Neural progenitor cell (in vitro differentiated cells): ENCODE measurements around the gene ETV1. TPM values are rescaled to one million over a fixed set of nuclear protein-coding genes. Genes with fewer than 3 reads are reported as not detected.

Experiments
- DNase-seq: peaks from one replicate; pipeline ENCODE4 v3.0.0-alpha.2; 2016; ENCODE audit warnings: low spot score
- H2AFZ ChIP-seq: fragments of 200-600 bp; sonication (generic); replicated peaks from 2 replicates; pipeline ENCODE4 v1.6.1; 2016; ENCODE audit warnings: antibody characterized with exemption
- H3F3A ChIP-seq: fragments of 200-600 bp; sonication (generic); 2 replicates; pipeline ENCODE4 v1.6.1; 2016; ENCODE audit warnings: antibody characterized with exemption, low read depth
- H3K27ac ChIP-seq: fragments of 200-600 bp; sonication (generic); 2 replicates; pipeline ENCODE4 v1.5.1; 2016; ENCODE audit warnings: mild to moderate bottlenecking
- H3K27me3 ChIP-seq: fragments of 200-600 bp; sonication (generic); 2 replicates; pipeline ENCODE4 v1.6.1; 2016; ENCODE audit warnings: mild to moderate bottlenecking, moderate library complexity
- H3K36me3 ChIP-seq: fragments of 200-600 bp; sonication (generic); 2 replicates; pipeline ENCODE4 v1.5.1; 2016
- H3K4me1 ChIP-seq: fragments of 200-600 bp; sonication (generic); 2 replicates; pipeline ENCODE4 v1.6.1; 2016; ENCODE audit warnings: mixed run types
- H3K4me2 ChIP-seq: fragments of 200-600 bp; sonication (generic); 2 replicates; pipeline ENCODE4 v1.6.1; 2016
- H3K4me3 ChIP-seq: fragments of 200-600 bp; sonication (generic); 2 replicates; pipeline ENCODE4 v1.5.1; 2016
- H3K79me2 ChIP-seq: fragments of 200-600 bp; sonication (generic); 2 replicates; pipeline ENCODE4 v1.6.1; 2016; ENCODE audit warnings: low read depth
- H3K9ac ChIP-seq: fragments of 200-600 bp; sonication (generic); 2 replicates; pipeline ENCODE4 v1.6.1; 2016
- H3K9me3 ChIP-seq: fragments of 200-600 bp; sonication (generic); 2 replicates; pipeline ENCODE4 v1.5.1; 2016; ENCODE audit warnings: low read depth
- H4K20me1 ChIP-seq: fragments of 200-600 bp; sonication (generic); 2 replicates; pipeline ENCODE4 v1.6.1; 2016; ENCODE audit warnings: low read depth
- H3K27ac Mint-ChIP-seq: 3 replicates; pipeline ENCODE4 v1.8.0; 2021; ENCODE audit warnings: mixed read lengths
- H3K27me3 Mint-ChIP-seq: 2 replicates; pipeline ENCODE4 v1.8.0; 2022; ENCODE audit warnings: low read depth, mild to moderate bottlenecking, inconsistent platforms, moderate library complexity, mixed read lengths; ENCODE audit not compliant: insufficient read depth
- H3K36me3 Mint-ChIP-seq: 3 replicates; pipeline ENCODE4 v1.8.0; 2021; ENCODE audit warnings: mixed read lengths
- H3K4me1 Mint-ChIP-seq: 3 replicates; pipeline ENCODE4 v1.8.0; 2021; ENCODE audit warnings: mixed read lengths
- H3K4me3 Mint-ChIP-seq: 3 replicates; pipeline ENCODE4 v1.8.0; 2021; ENCODE audit warnings: mild to moderate bottlenecking, moderate library complexity, mixed read lengths
- H3K9me3 Mint-ChIP-seq: 3 replicates; pipeline ENCODE4 v1.8.0; 2020; ENCODE audit warnings: mixed read lengths
- EZH2 ChIP-seq: fragments of 200-600 bp; sonication (generic); IDR thresholded peaks from 2 replicates; pipeline ENCODE4 v1.6.1; 2017; ENCODE audit warnings: antibody characterized with exemption, mild to moderate bottlenecking, moderate library complexity
- EZH2phosphoT487 ChIP-seq: fragments of 200-600 bp; sonication (generic); IDR thresholded peaks from 2 replicates; pipeline ENCODE4 v1.6.1; 2017; ENCODE audit warnings: antibody characterized with exemption
- total RNA-seq: library from RNA; depleted of rRNA; stranded (reverse); fragments of >200 nt; gene quantifications from 2 replicates; pipeline ENCODE4 v1.2.3, GENCODE V29; 2015; ENCODE audit warnings: low replicate concordance
- TF ChIP-seq, protein P1 (sequence below): fragments of 200-600 bp; sonication (generic); IDR thresholded peaks from 2 replicates; pipeline ENCODE4 v1.5.1; 2017; ENCODE audit warnings: antibody characterized with exemption, mild to moderate bottlenecking

The ETV1 gene
- total RNA-seq, 1 donor from 2014 or later = 36.8 TPM

DNA sequence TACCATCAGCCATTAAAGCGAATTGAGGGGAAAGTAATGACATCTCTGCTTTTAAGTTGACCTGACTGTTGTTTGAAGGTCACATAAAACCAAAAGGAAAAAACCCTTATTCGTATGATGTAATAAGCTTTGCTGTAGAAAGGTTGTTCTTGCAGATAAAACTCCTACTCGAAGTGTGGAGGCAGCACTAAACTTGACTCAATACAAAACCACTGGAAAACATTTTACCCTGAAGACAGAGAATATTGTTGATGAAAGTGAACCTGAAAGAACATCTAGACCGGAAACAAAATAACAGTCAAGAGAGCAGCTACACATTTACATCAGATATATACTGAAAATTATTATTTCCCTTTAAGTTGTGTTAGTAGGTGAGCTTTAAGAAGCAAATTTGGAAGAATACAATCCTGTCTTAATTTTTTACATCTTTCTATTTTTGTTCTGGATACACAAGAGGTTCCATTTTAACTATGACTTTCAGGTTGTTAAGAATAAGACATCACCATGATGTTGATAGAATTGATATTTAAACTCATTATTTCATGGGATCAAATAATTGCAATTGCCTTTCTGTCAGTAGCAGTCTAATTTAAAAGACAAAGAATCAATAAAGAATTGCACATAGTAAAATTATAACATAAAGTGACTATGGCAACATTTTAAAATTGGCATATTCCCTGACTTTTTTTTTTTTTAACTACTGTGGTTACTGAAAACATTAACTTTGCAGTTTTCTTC lies 6.4 kb downstream of the ETV1 start:
- H3K9me3 Mint-ChIP-seq = no peaks in the 10 kb centered on the region
- H3K4me1 ChIP-seq = peaks cover 60% of the 10 kb centered on the region
- no peak overlapping the region for H2AFZ ChIP-seq
- no peak overlapping the region for H3K4me3 ChIP-seq
- H3K9me3 ChIP-seq = no peaks in the 10 kb centered on the region
- no peaks in the 10 kb centered on the region for H3K27me3 ChIP-seq
- TF ChIP-seq, protein P1, sequence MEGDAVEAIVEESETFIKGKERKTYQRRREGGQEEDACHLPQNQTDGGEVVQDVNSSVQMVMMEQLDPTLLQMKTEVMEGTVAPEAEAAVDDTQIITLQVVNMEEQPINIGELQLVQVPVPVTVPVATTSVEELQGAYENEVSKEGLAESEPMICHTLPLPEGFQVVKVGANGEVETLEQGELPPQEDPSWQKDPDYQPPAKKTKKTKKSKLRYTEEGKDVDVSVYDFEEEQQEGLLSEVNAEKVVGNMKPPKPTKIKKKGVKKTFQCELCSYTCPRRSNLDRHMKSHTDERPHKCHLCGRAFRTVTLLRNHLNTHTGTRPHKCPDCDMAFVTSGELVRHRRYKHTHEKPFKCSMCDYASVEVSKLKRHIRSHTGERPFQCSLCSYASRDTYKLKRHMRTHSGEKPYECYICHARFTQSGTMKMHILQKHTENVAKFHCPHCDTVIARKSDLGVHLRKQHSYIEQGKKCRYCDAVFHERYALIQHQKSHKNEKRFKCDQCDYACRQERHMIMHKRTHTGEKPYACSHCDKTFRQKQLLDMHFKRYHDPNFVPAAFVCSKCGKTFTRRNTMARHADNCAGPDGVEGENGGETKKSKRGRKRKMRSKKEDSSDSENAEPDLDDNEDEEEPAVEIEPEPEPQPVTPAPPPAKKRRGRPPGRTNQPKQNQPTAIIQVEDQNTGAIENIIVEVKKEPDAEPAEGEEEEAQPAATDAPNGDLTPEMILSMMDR = no peak
- TF ChIP-seq EZH2phosphoT487 (no peak), EZH2 (no peak)
- no peak overlapping the region for H3K27ac ChIP-seq
- peaks cover 11% of the 10 kb centered on the region for H3F3A ChIP-seq
- peak overlapping the region; percentile 61 for H3K4me3 Mint-ChIP-seq
- no peak overlapping the region for H3K9ac ChIP-seq
- H3K4me1 Mint-ChIP-seq = peaks cover 66% of the 10 kb centered on the region
- peaks cover 3% of the 10 kb centered on the region for H3K36me3 ChIP-seq
- no peaks in the 10 kb centered on the region for H3K36me3 Mint-ChIP-seq
- no peaks in the 10 kb centered on the region for H4K20me1 ChIP-seq
- peaks cover 93% of the 10 kb centered on the region for H3K79me2 ChIP-seq
- H3K27me3 Mint-ChIP-seq = no peaks in the 10 kb centered on the region
- no peak for DNase-seq
- H3K4me2 ChIP-seq = no peak overlapping the region
- H3K27ac Mint-ChIP-seq = no peak overlapping the region

DNA sequence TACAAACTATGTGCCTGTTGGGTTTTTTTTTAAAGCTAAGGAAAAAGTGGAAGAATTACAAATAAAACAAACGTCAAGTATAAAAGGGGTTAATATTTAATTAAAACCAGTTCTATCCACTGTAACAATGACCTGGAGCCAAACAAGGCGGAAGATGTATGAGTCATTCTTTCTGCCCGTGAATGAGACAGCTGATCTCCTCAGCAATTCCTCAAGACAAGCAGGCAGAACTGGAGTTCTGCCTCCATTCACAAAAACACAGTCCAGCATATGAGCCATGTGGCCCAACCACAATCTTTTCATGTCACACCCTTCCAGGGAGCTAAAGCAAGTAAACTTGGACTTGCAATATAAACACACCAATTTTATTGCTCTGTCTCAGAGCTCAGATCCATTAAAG lies 8.4 kb downstream of the ETV1 start:
- Histone ChIP-seq H3K9ac (no peak overlapping the region), H3K4me1 (peaks cover 45% of the 10 kb centered on the region), H3K4me3 (no peak overlapping the region), H3K27ac (no peak overlapping the region), H3K9me3 (no peaks in the 10 kb centered on the region), H2AFZ (no peak overlapping the region), H3K27me3 (no peaks in the 10 kb centered on the region), H3K36me3 (peaks cover 3% of the 10 kb centered on the region), H4K20me1 (no peaks in the 10 kb centered on the region), H3K79me2 (peaks cover 73% of the 10 kb centered on the region), H3F3A (peaks cover 5% of the 10 kb centered on the region), H3K4me2 (peak overlapping the region; percentile 50)
- Mint-ChIP-seq H3K4me1 (peaks cover 61% of the 10 kb centered on the region), H3K36me3 (peaks cover 15% of the 10 kb centered on the region), H3K27me3 (no peaks in the 10 kb centered on the region), H3K4me3 (peak overlapping the region; percentile 9), H3K27ac (peak overlapping the region; percentile 3), H3K9me3 (no peaks in the 10 kb centered on the region)
- peak; percentile 50 for DNase-seq
- no peak for TF ChIP-seq EZH2
- TF ChIP-seq, protein P1 = no peak
- no peak for TF ChIP-seq EZH2phosphoT487

DNA sequence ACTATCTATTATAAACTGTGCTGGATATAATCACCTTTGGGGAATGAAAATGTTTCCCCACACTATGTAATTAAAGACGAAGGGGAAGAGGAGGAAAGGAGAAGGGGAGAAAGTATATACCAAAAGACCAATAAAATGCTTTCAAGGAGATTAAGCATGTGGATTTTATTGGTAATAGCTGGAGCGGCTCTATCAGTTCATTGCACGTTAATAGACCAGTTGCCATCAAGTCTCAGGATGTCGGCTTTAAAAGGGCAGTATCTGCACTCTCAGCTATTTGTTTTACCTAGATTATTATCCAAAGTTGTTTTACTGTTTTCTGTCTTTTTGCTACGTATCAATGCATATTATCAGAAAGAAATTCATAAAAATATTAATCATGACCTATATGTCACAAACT lies 9.0 kb downstream of the ETV1 start:
- Histone ChIP-seq H3K9ac (no peak overlapping the region), H3K27me3 (no peaks in the 10 kb centered on the region), H3K4me1 (peaks cover 39% of the 10 kb centered on the region), H3K36me3 (peaks cover 3% of the 10 kb centered on the region), H3K79me2 (peaks cover 67% of the 10 kb centered on the region), H3K27ac (no peak overlapping the region), H3K4me3 (no peak overlapping the region), H3K4me2 (peak overlapping the region; percentile 50), H4K20me1 (no peaks in the 10 kb centered on the region), H3K9me3 (no peaks in the 10 kb centered on the region), H2AFZ (no peak overlapping the region), H3F3A (peaks cover under 1% of the 10 kb centered on the region)
- Mint-ChIP-seq H3K27me3 (no peaks in the 10 kb centered on the region), H3K4me1 (peaks cover 56% of the 10 kb centered on the region), H3K9me3 (no peaks in the 10 kb centered on the region), H3K27ac (peak overlapping the region; percentile 55), H3K4me3 (peak overlapping the region; percentile 60), H3K36me3 (peaks cover 19% of the 10 kb centered on the region)
- TF ChIP-seq, protein P1 = no peak
- no peak for TF ChIP-seq EZH2phosphoT487
- TF ChIP-seq EZH2 = no peak
- DNase-seq = no peak
